DOHH2 (cell line): ENCODE results near the gene BANK1.

Experiments used
- H3F3A ChIP-seq: fragments of 200-600 bp; sonication (generic), shearing (Covaris generic); 2 replicates; pipeline ENCODE4 v1.6.0; 2016; ENCODE audit warnings: antibody characterized with exemption, mild to moderate bottlenecking; ENCODE audit not compliant: control insufficient read depth, insufficient read depth
- H3K27ac ChIP-seq: fragments of 200-600 bp; sonication (generic); 2 replicates; pipeline ENCODE4 v1.5.1; 2014; ENCODE audit warnings: low read depth, mild to moderate bottlenecking, low read length, moderate library complexity
- H3K27me3 ChIP-seq: fragments of 200-600 bp; sonication (generic); 2 replicates; pipeline ENCODE4 v1.6.1; 2014; ENCODE audit warnings: mild to moderate bottlenecking, low read length, mixed read lengths; ENCODE audit not compliant: control insufficient read depth
- H3K36me3 ChIP-seq: fragments of 200-600 bp; sonication (generic); 2 replicates; pipeline ENCODE4 v1.6.1; 2014; ENCODE audit warnings: mild to moderate bottlenecking, low read length, moderate library complexity, mixed read lengths; ENCODE audit not compliant: control insufficient read depth
- H3K4me1 ChIP-seq: fragments of 200-600 bp; sonication (generic); 2 replicates; pipeline ENCODE4 v1.6.1; 2014; ENCODE audit warnings: mild to moderate bottlenecking, low read length, mixed read lengths; ENCODE audit not compliant: control insufficient read depth
- H3K4me2 ChIP-seq: fragments of 200-600 bp; sonication (generic); 2 replicates; pipeline ENCODE4 v1.6.0; 2014; ENCODE audit warnings: mild to moderate bottlenecking, low read length, moderate library complexity
- H3K4me3 ChIP-seq: fragments of 200-600 bp; sonication (generic); 2 replicates; pipeline ENCODE4 v1.5.1; 2014; ENCODE audit warnings: mild to moderate bottlenecking, low read length, mixed read lengths
- H3K79me2 ChIP-seq: fragments of 200-600 bp; sonication (generic); 2 replicates; pipeline ENCODE4 v1.6.1; 2014; ENCODE audit warnings: mild to moderate bottlenecking, low read length, mixed read lengths; ENCODE audit not compliant: control insufficient read depth
- H3K9me2 ChIP-seq: fragments of 200-600 bp; sonication (generic); replicated peaks from 2 replicates; pipeline ENCODE4 v1.6.1; 2014; ENCODE audit warnings: mild to moderate bottlenecking, low read length, mixed read lengths; ENCODE audit not compliant: control insufficient read depth
- H3K9me3 ChIP-seq: fragments of 200-600 bp; sonication (generic); 2 replicates; pipeline ENCODE4 v1.6.1; 2014; ENCODE audit warnings: antibody characterized with exemption, low read length, mixed read lengths; ENCODE audit not compliant: control insufficient read depth, insufficient read depth
- H4K20me1 ChIP-seq: fragments of 200-600 bp; sonication (generic); 2 replicates; pipeline ENCODE4 v1.6.0; 2014; ENCODE audit warnings: low read depth, mild to moderate bottlenecking, antibody characterized with exemption, low read length, moderate library complexity; ENCODE audit not compliant: control insufficient read depth, insufficient read depth
- EZH2phosphoT487 ChIP-seq: fragments of 200-600 bp; sonication (generic); IDR thresholded peaks from 2 replicates; pipeline ENCODE4 v1.6.1; 2017; ENCODE audit warnings: borderline replicate concordance, mild to moderate bottlenecking, antibody characterized with exemption, low read length, moderate library complexity, mixed read lengths
- TF ChIP-seq, protein P1 (sequence below): fragments of 200-600 bp; sonication (generic); IDR thresholded peaks from one replicate; pipeline ENCODE4 v1.5.1; 2014; ENCODE audit warnings: antibody characterized with exemption, mild to moderate bottlenecking, low read depth, low read length; ENCODE audit not compliant: poor library complexity, severe bottlenecking

The BANK1 gene

DNA sequence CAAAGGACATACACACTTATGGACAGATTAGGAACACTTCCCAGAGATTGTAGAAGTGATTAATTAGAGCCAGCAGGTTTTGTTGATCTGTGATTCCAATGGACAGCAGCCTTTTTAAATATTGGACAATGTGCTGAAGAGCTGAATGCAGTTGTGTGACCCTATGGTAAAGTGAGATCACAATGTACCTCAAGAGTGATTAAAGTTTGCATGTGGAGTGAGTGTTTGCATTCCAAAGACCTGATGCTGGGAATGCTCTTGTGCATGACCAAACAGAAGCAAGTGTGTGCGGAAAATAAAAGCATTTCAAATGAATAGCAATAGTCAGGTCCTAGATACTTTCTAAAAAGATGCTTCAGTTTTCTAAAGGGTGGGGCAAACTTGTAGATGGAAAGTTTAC lies 154.1 kb downstream of the BANK1 start:
- H3K27ac ChIP-seq: no peak overlapping the region
- H3K27me3 ChIP-seq: no peaks in the 10 kb centered on the region

DNA sequence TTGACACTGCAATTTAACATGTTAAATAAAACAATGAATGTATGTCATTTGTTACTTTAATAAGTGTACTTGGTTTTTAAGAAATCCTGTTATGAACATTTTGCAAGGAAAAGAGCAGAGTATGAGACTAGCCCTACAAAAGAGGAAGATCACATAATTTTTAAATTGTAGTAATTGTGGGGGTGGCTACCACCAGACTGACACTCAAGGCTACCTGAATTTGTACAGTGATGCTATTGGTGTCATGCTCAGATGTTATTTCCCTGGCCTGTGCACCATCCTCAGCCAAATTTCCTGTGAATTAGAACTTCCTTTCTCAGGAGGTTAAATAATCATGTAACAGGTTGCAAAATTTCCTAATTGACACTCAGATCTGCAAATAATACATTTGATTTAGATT lies 157.5 kb downstream of the BANK1 start:
- H3K4me2 ChIP-seq: no peak overlapping the region
- no peak overlapping the region for H3K27ac ChIP-seq
- H3K9me3 ChIP-seq: no peaks in the 10 kb centered on the region
- no peaks in the 10 kb centered on the region for H3K36me3 ChIP-seq
- H3K4me3 ChIP-seq: no peak overlapping the region
- no peaks in the 10 kb centered on the region for H3K4me1 ChIP-seq
- H3F3A ChIP-seq: no peaks in the 10 kb centered on the region
- TF ChIP-seq, protein P1, sequence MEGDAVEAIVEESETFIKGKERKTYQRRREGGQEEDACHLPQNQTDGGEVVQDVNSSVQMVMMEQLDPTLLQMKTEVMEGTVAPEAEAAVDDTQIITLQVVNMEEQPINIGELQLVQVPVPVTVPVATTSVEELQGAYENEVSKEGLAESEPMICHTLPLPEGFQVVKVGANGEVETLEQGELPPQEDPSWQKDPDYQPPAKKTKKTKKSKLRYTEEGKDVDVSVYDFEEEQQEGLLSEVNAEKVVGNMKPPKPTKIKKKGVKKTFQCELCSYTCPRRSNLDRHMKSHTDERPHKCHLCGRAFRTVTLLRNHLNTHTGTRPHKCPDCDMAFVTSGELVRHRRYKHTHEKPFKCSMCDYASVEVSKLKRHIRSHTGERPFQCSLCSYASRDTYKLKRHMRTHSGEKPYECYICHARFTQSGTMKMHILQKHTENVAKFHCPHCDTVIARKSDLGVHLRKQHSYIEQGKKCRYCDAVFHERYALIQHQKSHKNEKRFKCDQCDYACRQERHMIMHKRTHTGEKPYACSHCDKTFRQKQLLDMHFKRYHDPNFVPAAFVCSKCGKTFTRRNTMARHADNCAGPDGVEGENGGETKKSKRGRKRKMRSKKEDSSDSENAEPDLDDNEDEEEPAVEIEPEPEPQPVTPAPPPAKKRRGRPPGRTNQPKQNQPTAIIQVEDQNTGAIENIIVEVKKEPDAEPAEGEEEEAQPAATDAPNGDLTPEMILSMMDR: no peak
- no peak for TF ChIP-seq EZH2phosphoT487
- no peaks in the 10 kb centered on the region for H3K27me3 ChIP-seq
- H3K9me2 ChIP-seq: no peaks in the 10 kb centered on the region
- H3K79me2 ChIP-seq: no peaks in the 10 kb centered on the region
- no peaks in the 10 kb centered on the region for H4K20me1 ChIP-seq

More for the DNA sequence above, 154.1 kb downstream of the BANK1 start:
- Histone ChIP-seq H3K4me1 (no peaks in the 10 kb centered on the region), H4K20me1 (no peaks in the 10 kb centered on the region), H3F3A (no peaks in the 10 kb centered on the region), H3K9me2 (no peaks in the 10 kb centered on the region), H3K4me3 (no peak overlapping the region), H3K4me2 (no peak overlapping the region), H3K79me2 (no peaks in the 10 kb centered on the region), H3K36me3 (no peaks in the 10 kb centered on the region), H3K9me3 (no peaks in the 10 kb centered on the region)
- TF ChIP-seq, protein P1: no peak
- no peak for TF ChIP-seq EZH2phosphoT487

DNA sequence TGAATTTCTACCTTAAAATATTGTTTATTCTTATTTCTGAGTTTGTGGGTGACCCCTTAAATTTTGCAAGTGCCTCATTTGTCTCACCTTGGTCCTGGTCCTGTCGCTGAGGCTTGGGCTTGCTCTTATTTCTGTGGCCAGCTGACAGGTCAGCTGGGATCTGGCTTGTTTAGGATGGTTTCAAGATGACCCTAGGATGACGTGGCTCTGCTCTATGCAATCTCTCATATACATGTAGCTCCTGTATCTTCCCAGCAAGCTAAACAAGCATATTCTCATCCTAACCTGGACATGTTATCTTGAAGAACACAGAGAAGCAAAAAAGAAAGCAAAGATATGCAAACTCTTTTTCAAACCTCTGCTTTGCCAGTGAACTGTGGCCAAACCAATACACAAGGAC lies 158.4 kb downstream of the BANK1 start:
- H3K4me1 ChIP-seq: no peaks in the 10 kb centered on the region
- no peaks in the 10 kb centered on the region for H3K27me3 ChIP-seq
- no peaks in the 10 kb centered on the region for H3F3A ChIP-seq
- no peaks in the 10 kb centered on the region for H3K36me3 ChIP-seq
- no peaks in the 10 kb centered on the region for H4K20me1 ChIP-seq
- TF ChIP-seq, protein P1: no peak
- TF ChIP-seq EZH2phosphoT487: no peak
- no peaks in the 10 kb centered on the region for H3K79me2 ChIP-seq
- H3K4me3 ChIP-seq: no peak overlapping the region
- H3K9me3 ChIP-seq: no peaks in the 10 kb centered on the region
- no peak overlapping the region for H3K27ac ChIP-seq
- H3K4me2 ChIP-seq: no peak overlapping the region
- H3K9me2 ChIP-seq: no peaks in the 10 kb centered on the region
